Measurements from ENCODE around the gene WDR88. TPM values are rescaled to one million over a fixed set of nuclear protein-coding genes. Genes with fewer than 3 reads are reported as not detected.
"Not testable (repeated sequence)": the region's sequence is repeated elsewhere in the genome, so short reads cannot be mapped to it uniquely, and the experiment has no call there.

WDR88 gene
- total RNA-seq, 6 experiments from 2014 or later: not detected

- Mint-ChIP-seq H3K36me3 (ENCODE audit: low read depth) (no peaks in the 10 kb centered on the region), H3K27ac (no peak overlapping the region), H3K27me3 (ENCODE audit: insufficient read depth) (peaks cover 18% of the 10 kb centered on the region), H3K4me3 (no peak overlapping the region), H3K9me3 (no peaks in the 10 kb centered on the region), H3K4me1 (ENCODE audit: low read depth) (peaks cover 6% of the 10 kb centered on the region)
- DNase-seq: peak; percentile 44
- TF ChIP-seq CTCF (IDR thresholded peaks at IDR 0.05): peak; percentile 93
Observed at GRCh38 chr19:33143897-33144405, 12.0 kb downstream of the WDR88 start.

- H3K36me3 Mint-ChIP-seq (ENCODE audit: low read depth): no peaks in the 10 kb centered on the region
- H3K9me3 Mint-ChIP-seq: no peaks in the 10 kb centered on the region
- peaks cover 6% of the 10 kb centered on the region for H3K4me1 Mint-ChIP-seq (ENCODE audit: low read depth)
- H3K27ac Mint-ChIP-seq: no peak overlapping the region
- no peak for TF ChIP-seq CTCF (IDR thresholded peaks at IDR 0.05)
- H3K27me3 Mint-ChIP-seq (ENCODE audit: insufficient read depth): peaks cover 17% of the 10 kb centered on the region
- no peak for DNase-seq
- no peak overlapping the region for H3K4me3 Mint-ChIP-seq
Observed at GRCh38 chr19:33146209-33146608, 14.3 kb downstream of the WDR88 start.

GRCh38 chr19:33147538-33147937 is 15.6 kb downstream of the WDR88 start:
- DNase-seq: no peak
- no peak for TF ChIP-seq CTCF (IDR thresholded peaks at IDR 0.05)
- Mint-ChIP-seq H3K36me3 (ENCODE audit: low read depth) (no peaks in the 10 kb centered on the region), H3K27ac (no peak overlapping the region), H3K27me3 (ENCODE audit: insufficient read depth) (peaks cover 9% of the 10 kb centered on the region), H3K4me1 (ENCODE audit: low read depth) (peaks cover 6% of the 10 kb centered on the region), H3K4me3 (no peak overlapping the region), H3K9me3 (no peaks in the 10 kb centered on the region)

GRCh38 chr19:33150852-33151518 is 19.1 kb downstream of the WDR88 start:
- H3K36me3 Mint-ChIP-seq (ENCODE audit: low read depth): no peaks in the 10 kb centered on the region
- H3K27me3 Mint-ChIP-seq (ENCODE audit: insufficient read depth): peaks cover 10% of the 10 kb centered on the region
- peaks cover under 1% of the 10 kb centered on the region for H3K4me1 Mint-ChIP-seq (ENCODE audit: low read depth)
- no peaks in the 10 kb centered on the region for H3K9me3 Mint-ChIP-seq
- H3K4me3 Mint-ChIP-seq: no peak overlapping the region
- no peak overlapping the region for H3K27ac Mint-ChIP-seq
- no peak for TF ChIP-seq CTCF (IDR thresholded peaks at IDR 0.05)
- no peak for DNase-seq

GRCh38 chr19:33152176-33152575 is 20.3 kb downstream of the WDR88 start:
- no peak for DNase-seq
- Mint-ChIP-seq H3K27me3 (ENCODE audit: insufficient read depth) (peaks cover 4% of the 10 kb centered on the region), H3K27ac (no peak overlapping the region), H3K36me3 (ENCODE audit: low read depth) (no peaks in the 10 kb centered on the region), H3K9me3 (no peaks in the 10 kb centered on the region), H3K4me1 (ENCODE audit: low read depth) (peaks cover 7% of the 10 kb centered on the region), H3K4me3 (no peak overlapping the region)
- no peak for TF ChIP-seq CTCF (IDR thresholded peaks at IDR 0.05)

- H3K4me1 Mint-ChIP-seq (ENCODE audit: low read depth); H3K4me3 Mint-ChIP-seq; H3K36me3 Mint-ChIP-seq (ENCODE audit: low read depth); DNase-seq; H3K9me3 Mint-ChIP-seq; H3K27ac Mint-ChIP-seq; H3K27me3 Mint-ChIP-seq (ENCODE audit: insufficient read depth): not testable (repeated sequence)
Observed at GRCh38 chr19:33152625-33153024, 20.7 kb downstream of the WDR88 start.

- not testable (repeated sequence) for H3K27ac Mint-ChIP-seq; H3K9me3 Mint-ChIP-seq; H3K27me3 Mint-ChIP-seq (ENCODE audit: insufficient read depth); H3K4me3 Mint-ChIP-seq; H3K4me1 Mint-ChIP-seq (ENCODE audit: low read depth); DNase-seq; H3K36me3 Mint-ChIP-seq (ENCODE audit: low read depth)
Observed at GRCh38 chr19:33154313-33154712, 22.4 kb downstream of the WDR88 start.

All from HFFc6 (cell line).